HG03521 (cell line): ENCODE results near the gene ZNF296.

Source experiments
- ATAC-seq: cut with Tn5 transposase; IDR thresholded peaks from one replicate; pipeline ENCODE4 v1.9.1; 2021; ENCODE audit warnings: mild to moderate bottlenecking, moderate library complexity; ENCODE audit not compliant: unreplicated experiment

ZNF296 gene

GRCh38 chr19:45087531-45087930 lies 11.3 kb upstream of the ZNF296 start:
- ATAC-seq: no peak

- ATAC-seq: no peak
Measured at GRCh38 chr19:45086480-45086879, 10.2 kb upstream of the ZNF296 start.

- no peak for ATAC-seq
Measured at GRCh38 chr19:45082170-45082569, 5.9 kb upstream of the ZNF296 start.

GRCh38 chr19:45079911-45080370 lies 3.7 kb upstream of the ZNF296 start:
- no peak for ATAC-seq

- peak; percentile 32 for ATAC-seq
Measured at GRCh38 chr19:45079063-45079910, 3.0 kb upstream of the ZNF296 start, which contains the start of gene GEMIN7. GEMIN7 (plus strand) TSS chr19:45079260; CDS start chr19:45090115, 10,855 bp downstream.

- no peak for ATAC-seq
Measured at GRCh38 chr19:45078390-45079062, 2.2 kb upstream of the ZNF296 start.

- ATAC-seq: no peak
Measured at GRCh38 chr19:45076851-45077730, 813 bp upstream of the ZNF296 start.

GRCh38 chr19:45075301-45076028 lies 813 bp downstream of the ZNF296 start:
- ATAC-seq: peak; percentile 50

- ATAC-seq: no peak
Measured at GRCh38 chr19:45074744-45075300, 1.5 kb downstream of the ZNF296 start.

- no peak for ATAC-seq
Measured at GRCh38 chr19:45071969-45072790, 4.1 kb downstream of the ZNF296 start.

- no peak for ATAC-seq
Measured at GRCh38 chr19:45071545-45071938, 4.7 kb downstream of the ZNF296 start.

- ATAC-seq: no peak
Measured at GRCh38 chr19:45070861-45071544, 5.3 kb downstream of the ZNF296 start.

GRCh38 chr19:45070214-45070613 lies 6.1 kb downstream of the ZNF296 start:
- ATAC-seq: no peak

- ATAC-seq: no peak
Measured at GRCh38 chr19:45069056-45069455, 7.2 kb downstream of the ZNF296 start.

- ATAC-seq: no peak
Measured at GRCh38 chr19:45068041-45068440, 8.2 kb downstream of the ZNF296 start.

GRCh38 chr19:45066921-45067661 lies 9.2 kb downstream of the ZNF296 start:
- no peak for ATAC-seq

GRCh38 chr19:45063851-45064801 lies 12.2 kb downstream of the ZNF296 start:
- ATAC-seq: no peak
